Pancreas (tissue), 10 donors: ENCODE results near the gene FOXO3. TPM values are rescaled to one million over a fixed set of nuclear protein-coding genes. Genes with fewer than 3 reads are reported as not detected.
A peak's percentile ranks its signal among the peaks of the same experiment; 100 is the strongest.

Experiments used
- ATAC-seq, 4 donors: fragments of 200-7000 bp; cut with Tn5 transposase; one replicate each; pipeline versions ENCODE4 v1.8.0 to v1.9.1; 2020; ENCODE audit warnings: mild to moderate bottlenecking in 4 of 4, moderate library complexity in 4 of 4
- DNase-seq, 6 donors: peaks; one replicate each; pipeline ENCODE4 v3.0.0-alpha.2; 2020
- FAIRE-seq: peaks from 2 replicates; lab custom pipeline; 2012; peaks lifted over from hg19 to GRCh38; lab: Jason Lieb, UNC
- H3K27ac ChIP-seq, 4 donors: fragments of 200-600 bp; sonication (generic); 1 replicate in 3 of 4; 2 replicates in 1 of 4; pipeline versions ENCODE4 v1.5.0 to v1.8.0; 2020
- H3K27me3 ChIP-seq, 4 donors: fragments of 200-600 bp; one replicate each; pipeline ENCODE4 v1.8.0; 2021
- H3K36me3 ChIP-seq, 3 donors: fragments of 200-600 bp; sonication (generic) in 1 of 3; one replicate each; pipeline versions ENCODE4 v1.5.0 to v1.8.0; 2020 to 2021
- H3K4me1 ChIP-seq, 3 donors: fragments of 200-600 bp; one replicate each; pipeline ENCODE4 v1.8.0; 2021
- H3K4me3 ChIP-seq, 4 donors: fragments of 200-600 bp; sonication (generic) in 2 of 4; one replicate each; pipeline versions ENCODE4 v1.5.0 to v1.8.0; 2020 to 2021
- H3K9me3 ChIP-seq, 4 donors: fragments of 200-600 bp; one replicate each; pipeline ENCODE4 v1.8.0; 2021
- CTCF ChIP-seq, 4 donors: fragments of 200-600 bp; sonication (generic) in 3 of 4; IDR thresholded peaks; one replicate each; pipeline versions ENCODE4 v1.5.0 to v1.8.0; 2021; ENCODE audit warnings: antibody characterized with exemption in 4 of 4
- WGBS, 2 donors: extraction: QIAGEN DNeasy Blood & Tissue Kit; methylation state at CpG; one replicate each; pipeline ENCODE4 v1.1.7; 2013; 5-methylcytosine and 5-hydroxymethylcytosine counted together
- intact Hi-C, 3 donors: fragments of 100-400 bp; cut with DNase I; formaldehyde crosslinking; loops; one replicate each; pipeline versions ENCODE4 v1.11.1 to v1.14.2; 2022
- polyA plus RNA-seq, 2 donors: library from polyadenylated mRNA; stranded (reverse); fragments of 200-250 nt; gene quantifications; one replicate each; pipeline ENCODE4 v1.2.3, GENCODE V29; 2013
- total RNA-seq, 6 donors: library from RNA; stranded (reverse); fragmentation: NEBNext Ultra II Directional in 4 of 6; extraction: Animal tissue kit (Norgen Biotek cat#: 25700) in 4 of 6; gene quantifications; one replicate each; pipeline versions ENCODE4 v1.2.1 to v1.2.4, GENCODE V29; 2021 to 2023
- donor health status: healthy with polysubstance abuse.
- donor health status: DM: no; HTN: no; CAD: no; lungs with moderate emphysema.
- donor health status: DM: no; HTN: no; CAD: no.
- donor health status: control.
- donor health status: control.
- donor health status: Bipolar disorder and iron deficiency.
- donor health status: DM: yes; HTN: yes; CAD: no.
- donor health status: DM: no; HTN: no; CAD: no.
- donor health status: DM: no; HTN: no; CAD: no.
- donor health status: DM: yes; HTN: yes; CAD: no.

FOXO3 gene
- total and polyA plus RNA-seq, 8 donors = 11.3 to 61.2 (median 41.2) TPM

GRCh38 chr6:108673602-108674001 lies 112.9 kb downstream of the FOXO3 start:
- intact Hi-C loops = loop anchor here in 1 of 3 donors (10.0 kb wide), 1 partner anchor 99 kb away; no protein-coding TSS in a partner anchor
- Histone ChIP-seq H3K4me1 (peaks cover 26 to 71% (median 52%) of the 10 kb centered on the region in 3 donors), H3K27ac (no peak overlapping the region), H3K4me3 (no peak overlapping the region), H3K27me3 (no peaks in the 10 kb centered on the region), H3K36me3 (peaks cover 0 to 3% (median under 1%) of the 10 kb centered on the region in 3 donors), H3K9me3 (no peaks in the 10 kb centered on the region)
- ATAC-seq = no peak
- no peak for DNase-seq
- no peak for TF ChIP-seq CTCF (IDR thresholded peaks at IDR 0.05)
- WGBS, 2 donors = 50 to 70% methylated on average over 2 of the region's 2 CpGs
- FAIRE-seq = no peak

- peak in 2 of 4 donors; percentile 8 to 12 for ATAC-seq
- no peaks in the 10 kb centered on the region for H3K9me3 ChIP-seq
- H3K36me3 ChIP-seq = no peaks in the 10 kb centered on the region
- 72 to 73% methylated on average over 3 of the region's 3 CpGs for WGBS, 2 donors
- H3K27ac ChIP-seq = peak overlapping the region in 2 of 4 donors; percentile 1 to 58
- intact Hi-C loops = loop anchor here in 1 of 3 donors (10.0 kb wide), 1 partner anchor 101 kb away; no protein-coding TSS in a partner anchor
- no peak for DNase-seq
- no peak for FAIRE-seq
- peaks cover 26 to 66% (median 49%) of the 10 kb centered on the region in 3 donors for H3K4me1 ChIP-seq
- no peak overlapping the region for H3K4me3 ChIP-seq
- no peaks in the 10 kb centered on the region for H3K27me3 ChIP-seq
- no peak for TF ChIP-seq CTCF (IDR thresholded peaks at IDR 0.05)
Measured at GRCh38 chr6:108675226-108676200, 114.8 kb downstream of the FOXO3 start.

- no peaks in the 10 kb centered on the region for H3K27me3 ChIP-seq
- TF ChIP-seq CTCF (IDR thresholded peaks at IDR 0.05) = no peak
- no peak for DNase-seq
- peak in 2 of 4 donors; percentile 22 to 55 for ATAC-seq
- H3K9me3 ChIP-seq = no peaks in the 10 kb centered on the region
- FAIRE-seq = no peak
- H3K4me3 ChIP-seq = no peak overlapping the region
- H3K36me3 ChIP-seq = no peaks in the 10 kb centered on the region
- intact Hi-C loops = loop anchor here in 1 of 3 donors (10.0 kb wide), 1 partner anchor 102 kb away; no protein-coding TSS in a partner anchor
- WGBS, 2 donors = 53 to 58% methylated on average over 3 of the region's 3 CpGs
- peak overlapping the region in 2 of 4 donors; percentile 62 to 68 for H3K27ac ChIP-seq
- peaks cover 26 to 57% (median 39%) of the 10 kb centered on the region in 3 donors for H3K4me1 ChIP-seq
Measured at GRCh38 chr6:108676555-108676954, 115.8 kb downstream of the FOXO3 start.

- WGBS, 2 donors = 71 to 74% methylated on average over 3 of the region's 3 CpGs
- no peak for FAIRE-seq
- H3K27ac ChIP-seq = peak overlapping the region; percentile 22 to 68 (median 46)
- no peak for TF ChIP-seq CTCF (IDR thresholded peaks at IDR 0.05)
- ATAC-seq = peak in 3 of 4 donors; percentile 3 to 24 (median 11)
- H3K27me3 ChIP-seq = no peaks in the 10 kb centered on the region
- intact Hi-C loops = loop anchor here in 1 of 3 donors (10.0 kb wide), 1 partner anchor 103 kb away; no protein-coding TSS in a partner anchor
- H3K9me3 ChIP-seq = no peaks in the 10 kb centered on the region
- no peaks in the 10 kb centered on the region for H3K36me3 ChIP-seq
- H3K4me1 ChIP-seq = peaks cover 26 to 53% (median 35%) of the 10 kb centered on the region in 3 donors
- no peak overlapping the region for H3K4me3 ChIP-seq
- DNase-seq = no peak
Measured at GRCh38 chr6:108677357-108677756, 116.6 kb downstream of the FOXO3 start.
